Neural progenitor cell (in vitro differentiated cells): ENCODE results near the gene KIF26B. TPM values are rescaled to one million over a fixed set of nuclear protein-coding genes. Genes with fewer than 3 reads are reported as not detected.

ENCODE experiments used
- DNase-seq: peaks from one replicate; pipeline ENCODE4 v3.0.0-alpha.2; 2016; ENCODE audit warnings: low spot score
- H2AFZ ChIP-seq: fragments of 200-600 bp; sonication (generic); replicated peaks from 2 replicates; pipeline ENCODE4 v1.6.1; 2016; ENCODE audit warnings: antibody characterized with exemption
- H3F3A ChIP-seq: fragments of 200-600 bp; sonication (generic); 2 replicates; pipeline ENCODE4 v1.6.1; 2016; ENCODE audit warnings: antibody characterized with exemption, low read depth
- H3K27ac ChIP-seq: fragments of 200-600 bp; sonication (generic); 2 replicates; pipeline ENCODE4 v1.5.1; 2016; ENCODE audit warnings: mild to moderate bottlenecking
- H3K27me3 ChIP-seq: fragments of 200-600 bp; sonication (generic); 2 replicates; pipeline ENCODE4 v1.6.1; 2016; ENCODE audit warnings: mild to moderate bottlenecking, moderate library complexity
- H3K36me3 ChIP-seq: fragments of 200-600 bp; sonication (generic); 2 replicates; pipeline ENCODE4 v1.5.1; 2016
- H3K4me1 ChIP-seq: fragments of 200-600 bp; sonication (generic); 2 replicates; pipeline ENCODE4 v1.6.1; 2016; ENCODE audit warnings: mixed run types
- H3K4me2 ChIP-seq: fragments of 200-600 bp; sonication (generic); 2 replicates; pipeline ENCODE4 v1.6.1; 2016
- H3K4me3 ChIP-seq: fragments of 200-600 bp; sonication (generic); 2 replicates; pipeline ENCODE4 v1.5.1; 2016
- H3K79me2 ChIP-seq: fragments of 200-600 bp; sonication (generic); 2 replicates; pipeline ENCODE4 v1.6.1; 2016; ENCODE audit warnings: low read depth
- H3K9ac ChIP-seq: fragments of 200-600 bp; sonication (generic); 2 replicates; pipeline ENCODE4 v1.6.1; 2016
- H3K9me3 ChIP-seq: fragments of 200-600 bp; sonication (generic); 2 replicates; pipeline ENCODE4 v1.5.1; 2016; ENCODE audit warnings: low read depth
- H4K20me1 ChIP-seq: fragments of 200-600 bp; sonication (generic); 2 replicates; pipeline ENCODE4 v1.6.1; 2016; ENCODE audit warnings: low read depth
- H3K27ac Mint-ChIP-seq: 3 replicates; pipeline ENCODE4 v1.8.0; 2021; ENCODE audit warnings: mixed read lengths
- H3K27me3 Mint-ChIP-seq: 2 replicates; pipeline ENCODE4 v1.8.0; 2022; ENCODE audit warnings: low read depth, mild to moderate bottlenecking, inconsistent platforms, moderate library complexity, mixed read lengths; ENCODE audit not compliant: insufficient read depth
- H3K36me3 Mint-ChIP-seq: 3 replicates; pipeline ENCODE4 v1.8.0; 2021; ENCODE audit warnings: mixed read lengths
- H3K4me1 Mint-ChIP-seq: 3 replicates; pipeline ENCODE4 v1.8.0; 2021; ENCODE audit warnings: mixed read lengths
- H3K4me3 Mint-ChIP-seq: 3 replicates; pipeline ENCODE4 v1.8.0; 2021; ENCODE audit warnings: mild to moderate bottlenecking, moderate library complexity, mixed read lengths
- H3K9me3 Mint-ChIP-seq: 3 replicates; pipeline ENCODE4 v1.8.0; 2020; ENCODE audit warnings: mixed read lengths
- EZH2 ChIP-seq: fragments of 200-600 bp; sonication (generic); IDR thresholded peaks from 2 replicates; pipeline ENCODE4 v1.6.1; 2017; ENCODE audit warnings: antibody characterized with exemption, mild to moderate bottlenecking, moderate library complexity
- EZH2phosphoT487 ChIP-seq: fragments of 200-600 bp; sonication (generic); IDR thresholded peaks from 2 replicates; pipeline ENCODE4 v1.6.1; 2017; ENCODE audit warnings: antibody characterized with exemption
- total RNA-seq: library from RNA; depleted of rRNA; stranded (reverse); fragments of >200 nt; gene quantifications from 2 replicates; pipeline ENCODE4 v1.2.3, GENCODE V29; 2015; ENCODE audit warnings: low replicate concordance
- TF ChIP-seq, protein P1 (sequence below): fragments of 200-600 bp; sonication (generic); IDR thresholded peaks from 2 replicates; pipeline ENCODE4 v1.5.1; 2017; ENCODE audit warnings: antibody characterized with exemption, mild to moderate bottlenecking

KIF26B gene
- total RNA-seq, 1 donor from 2014 or later: 0.47 TPM

DNA sequence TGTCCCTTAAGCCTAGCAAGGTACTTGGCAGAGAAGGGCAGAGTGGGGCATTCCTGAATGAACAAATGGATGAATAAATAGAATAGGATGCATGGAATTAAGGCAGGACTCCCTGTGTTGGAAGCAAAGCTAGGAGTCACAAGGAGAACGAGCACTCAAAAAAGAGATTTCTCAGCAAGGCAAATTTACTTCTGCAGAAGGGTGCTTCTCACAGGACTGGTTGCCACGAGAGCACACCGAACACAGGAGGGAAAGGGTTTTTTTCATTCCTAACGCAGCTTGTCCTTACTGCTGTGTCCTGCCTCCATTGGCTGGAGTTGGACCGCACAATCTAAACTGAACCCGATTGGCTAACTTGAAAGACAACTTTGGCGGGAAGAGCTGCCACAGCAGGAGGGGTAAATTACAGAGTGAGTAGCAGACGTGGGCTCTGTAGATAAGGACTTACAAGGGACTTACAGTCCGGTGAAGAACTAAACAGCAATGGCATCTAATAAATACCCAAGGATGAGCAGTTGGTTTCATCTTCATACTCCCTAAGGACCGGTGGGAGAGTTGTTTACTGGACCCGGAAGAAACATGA lies 52.4 kb downstream of the KIF26B start:
- Histone ChIP-seq H3K79me2 (no peaks in the 10 kb centered on the region), H3K36me3 (no peaks in the 10 kb centered on the region), H3K9me3 (no peaks in the 10 kb centered on the region), H3F3A (peaks cover 4% of the 10 kb centered on the region), H3K27ac (no peak overlapping the region), H3K4me2 (no peak overlapping the region), H2AFZ (no peak overlapping the region), H3K9ac (no peak overlapping the region), H3K4me3 (no peak overlapping the region), H3K27me3 (no peaks in the 10 kb centered on the region), H4K20me1 (no peaks in the 10 kb centered on the region), H3K4me1 (peaks cover 13% of the 10 kb centered on the region)
- Mint-ChIP-seq H3K9me3 (peaks cover 25% of the 10 kb centered on the region), H3K4me3 (no peak overlapping the region), H3K4me1 (peaks cover 7% of the 10 kb centered on the region), H3K27ac (no peak overlapping the region), H3K27me3 (no peaks in the 10 kb centered on the region), H3K36me3 (peaks cover 12% of the 10 kb centered on the region)
- DNase-seq: no peak
- TF ChIP-seq, protein P1, sequence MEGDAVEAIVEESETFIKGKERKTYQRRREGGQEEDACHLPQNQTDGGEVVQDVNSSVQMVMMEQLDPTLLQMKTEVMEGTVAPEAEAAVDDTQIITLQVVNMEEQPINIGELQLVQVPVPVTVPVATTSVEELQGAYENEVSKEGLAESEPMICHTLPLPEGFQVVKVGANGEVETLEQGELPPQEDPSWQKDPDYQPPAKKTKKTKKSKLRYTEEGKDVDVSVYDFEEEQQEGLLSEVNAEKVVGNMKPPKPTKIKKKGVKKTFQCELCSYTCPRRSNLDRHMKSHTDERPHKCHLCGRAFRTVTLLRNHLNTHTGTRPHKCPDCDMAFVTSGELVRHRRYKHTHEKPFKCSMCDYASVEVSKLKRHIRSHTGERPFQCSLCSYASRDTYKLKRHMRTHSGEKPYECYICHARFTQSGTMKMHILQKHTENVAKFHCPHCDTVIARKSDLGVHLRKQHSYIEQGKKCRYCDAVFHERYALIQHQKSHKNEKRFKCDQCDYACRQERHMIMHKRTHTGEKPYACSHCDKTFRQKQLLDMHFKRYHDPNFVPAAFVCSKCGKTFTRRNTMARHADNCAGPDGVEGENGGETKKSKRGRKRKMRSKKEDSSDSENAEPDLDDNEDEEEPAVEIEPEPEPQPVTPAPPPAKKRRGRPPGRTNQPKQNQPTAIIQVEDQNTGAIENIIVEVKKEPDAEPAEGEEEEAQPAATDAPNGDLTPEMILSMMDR: no peak
- TF ChIP-seq EZH2 (no peak), EZH2phosphoT487 (no peak)

DNA sequence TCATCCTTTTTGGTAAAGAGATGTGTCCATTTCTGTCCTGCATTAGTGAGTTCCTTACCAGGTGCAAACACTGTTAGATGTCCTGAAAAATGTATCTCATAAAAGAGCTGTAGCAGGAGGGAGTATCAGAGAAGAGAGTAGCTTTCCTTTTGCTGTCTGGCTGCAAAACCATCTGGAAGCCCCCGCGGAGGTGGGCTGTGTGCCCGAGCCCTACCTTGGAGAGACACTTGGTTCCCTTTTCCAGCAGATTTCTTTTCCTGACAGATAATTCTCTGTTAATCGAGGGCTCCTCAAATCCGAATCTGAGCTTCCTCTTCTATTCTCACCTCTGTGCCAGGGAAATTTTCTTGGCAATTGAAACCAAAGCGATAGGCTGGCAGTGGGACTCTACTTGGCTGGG lies 53.0 kb downstream of the KIF26B start:
- Histone ChIP-seq H3K9ac (no peak overlapping the region), H4K20me1 (no peaks in the 10 kb centered on the region), H2AFZ (no peak overlapping the region), H3K4me2 (no peak overlapping the region), H3K79me2 (no peaks in the 10 kb centered on the region), H3K27me3 (no peaks in the 10 kb centered on the region), H3K9me3 (no peaks in the 10 kb centered on the region), H3K4me1 (peaks cover 14% of the 10 kb centered on the region), H3K4me3 (no peak overlapping the region), H3F3A (peaks cover 4% of the 10 kb centered on the region), H3K36me3 (no peaks in the 10 kb centered on the region), H3K27ac (no peak overlapping the region)
- peaks cover 12% of the 10 kb centered on the region for H3K36me3 Mint-ChIP-seq
- DNase-seq: no peak
- no peak overlapping the region for H3K4me3 Mint-ChIP-seq
- H3K27me3 Mint-ChIP-seq: peaks cover 2% of the 10 kb centered on the region
- H3K4me1 Mint-ChIP-seq: peaks cover 10% of the 10 kb centered on the region
- H3K27ac Mint-ChIP-seq: no peak overlapping the region
- peaks cover 31% of the 10 kb centered on the region for H3K9me3 Mint-ChIP-seq
- TF ChIP-seq EZH2phosphoT487: no peak

DNA sequence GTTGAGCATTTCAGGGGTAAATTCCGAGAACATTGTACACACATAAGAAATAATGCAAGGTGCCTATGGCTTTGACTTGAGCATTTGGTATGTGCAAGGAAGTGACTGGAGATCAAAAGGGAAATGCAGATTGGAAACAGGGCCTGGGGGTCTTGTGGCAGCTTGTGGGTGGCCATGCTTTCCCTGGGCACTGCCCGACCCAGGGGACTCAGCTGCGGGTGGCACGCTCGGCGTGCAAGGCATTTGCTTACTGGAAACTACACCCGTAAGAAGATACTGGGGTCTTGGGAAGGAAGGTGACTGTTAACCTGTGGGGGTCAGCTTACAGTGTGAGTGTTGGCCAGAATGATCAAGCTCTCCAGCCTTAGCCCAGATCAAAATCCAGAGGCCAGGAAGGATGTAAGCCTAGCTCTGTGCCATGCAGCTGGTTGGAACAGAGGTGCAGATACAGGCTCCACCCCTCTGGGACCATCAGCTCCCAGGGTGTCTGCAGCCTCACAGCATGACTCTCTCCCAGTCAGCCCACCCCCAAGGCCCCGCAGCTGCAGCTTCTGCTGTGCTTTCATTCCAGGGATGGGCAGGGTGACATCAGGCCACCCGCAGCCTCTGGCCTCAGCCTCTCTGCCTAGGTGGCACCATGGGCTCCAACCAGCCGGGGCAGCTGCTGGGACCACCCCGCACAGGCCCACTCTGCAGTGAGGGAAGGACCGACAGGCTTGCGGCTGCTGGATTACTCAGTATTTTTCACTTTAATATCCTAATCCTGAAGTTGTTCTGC lies 55.1 kb downstream of the KIF26B start:
- Histone ChIP-seq H3K9me3 (no peaks in the 10 kb centered on the region), H3K9ac (no peak overlapping the region), H3K36me3 (no peaks in the 10 kb centered on the region), H3K79me2 (no peaks in the 10 kb centered on the region), H3K4me1 (peaks cover 24% of the 10 kb centered on the region), H3K4me2 (no peak overlapping the region), H3K4me3 (no peak overlapping the region), H3F3A (peaks cover 17% of the 10 kb centered on the region), H4K20me1 (no peaks in the 10 kb centered on the region), H3K27me3 (no peaks in the 10 kb centered on the region), H2AFZ (no peak overlapping the region), H3K27ac (no peak overlapping the region)
- H3K9me3 Mint-ChIP-seq: peaks cover 43% of the 10 kb centered on the region
- H3K27me3 Mint-ChIP-seq: peaks cover 2% of the 10 kb centered on the region
- no peak overlapping the region for H3K4me3 Mint-ChIP-seq
- peak overlapping the region; percentile 18 for H3K27ac Mint-ChIP-seq
- no peak for DNase-seq
- peaks cover 13% of the 10 kb centered on the region for H3K36me3 Mint-ChIP-seq
- TF ChIP-seq EZH2phosphoT487: no peak
- TF ChIP-seq, protein P1: no peak
- no peak for TF ChIP-seq EZH2
- H3K4me1 Mint-ChIP-seq: peaks cover 16% of the 10 kb centered on the region
